ENCODE data around the gene EEF1AKMT4. TPM values are rescaled to one million over a fixed set of nuclear protein-coding genes. Genes with fewer than 3 reads are reported as not detected.
A peak's percentile ranks its signal among the peaks of the same experiment; 100 is the strongest.

Gene EEF1AKMT4
- total RNA-seq, 1 experiment from 2014 or later: 8.1 TPM

DNA sequence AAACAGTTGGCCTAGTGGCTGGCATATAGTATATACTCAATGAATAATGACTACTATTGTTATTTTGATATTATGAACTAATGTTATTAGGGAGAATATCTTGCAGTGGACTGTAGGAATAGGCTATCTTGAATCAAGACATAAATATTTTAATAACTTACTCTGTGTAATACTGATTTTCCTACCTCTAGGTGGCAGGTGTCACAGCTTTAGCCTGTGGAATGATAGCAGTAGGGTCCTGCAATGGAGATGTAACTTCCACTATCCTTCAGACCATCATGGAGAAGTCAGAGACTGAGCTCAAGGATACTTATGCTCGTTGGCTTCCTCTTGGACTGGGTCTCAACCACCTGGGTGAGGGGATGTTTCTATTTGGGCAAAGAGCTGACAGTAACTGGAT is 56.1 kb downstream of the EEF1AKMT4 start:
- DNase-seq: no peak
- WGBS (ENCODE audit: extremely low coverage, insufficient read length, low lambda C conversion rate): no CpG with 5 or more reads among the region's 1 CpG
- H3K4me3 Mint-ChIP-seq: no peak overlapping the region
- Histone ChIP-seq H4K5ac (ENCODE audit: insufficient read length, low read depth, low read length) (no peak overlapping the region), H3K9me3 (ENCODE audit: control insufficient read depth, low read depth, low read length) (no peaks in the 10 kb centered on the region), H3K9ac (ENCODE audit: extremely low read depth, insufficient read length, low read length) (no peak overlapping the region), H3K56ac (ENCODE audit: insufficient read length, low read depth, low read length) (no peak overlapping the region), H3K4me2 (ENCODE audit: insufficient read depth, insufficient read length, low read length) (no peak overlapping the region), H2BK20ac (ENCODE audit: low read depth, low read length, poor library complexity, severe bottlenecking) (no peak overlapping the region), H2BK12ac (ENCODE audit: insufficient read length, low read depth, low read length) (no peak overlapping the region), H3K4me1 (ENCODE audit: insufficient read depth, low read length) (no peaks in the 10 kb centered on the region), H2AFZ (ENCODE audit: low read length) (no peak overlapping the region), H3T11ph (ENCODE audit: low read length) (no peak overlapping the region), H2AK5ac (ENCODE audit: insufficient read length, low read length) (no peak overlapping the region), H3K4ac (ENCODE audit: low read depth, low read length) (no peak overlapping the region), H2BK120ac (ENCODE audit: low read depth, low read length, poor library complexity, severe bottlenecking) (no peak overlapping the region), H2BK5ac (ENCODE audit: insufficient read length, low read length) (no peak overlapping the region), H4K20me1 (ENCODE audit: control insufficient read depth, insufficient read depth, insufficient read length) (peaks cover 2% of the 10 kb centered on the region), H3K23me2 (ENCODE audit: insufficient read length, low read depth, low read length, poor library complexity, severe bottlenecking) (no peaks in the 10 kb centered on the region), H3K79me2 (ENCODE audit: insufficient read depth, low read length) (no peaks in the 10 kb centered on the region), H3K27me3 (ENCODE audit: insufficient read depth, low read length) (no peaks in the 10 kb centered on the region), H3K23ac (ENCODE audit: insufficient read length, low read depth, low read length) (no peak overlapping the region), H3K27ac (ENCODE audit: insufficient read length, low read depth, low read length) (no peak overlapping the region), H4K8ac (replicated peaks; ENCODE audit: insufficient read length, low read depth, low read length) (no peak overlapping the region), H3K14ac (ENCODE audit: insufficient read depth, low read length) (no peak overlapping the region), H3K18ac (ENCODE audit: insufficient read length, low read depth, low read length) (no peak overlapping the region), H4K91ac (ENCODE audit: insufficient read length, low read depth, low read length) (no peak overlapping the region), H2BK15ac (ENCODE audit: low read depth, low read length) (no peak overlapping the region), H3K79me1 (ENCODE audit: insufficient read depth, low read depth, low read length, poor library complexity, severe bottlenecking) (no peaks in the 10 kb centered on the region)
- no peaks in the 10 kb centered on the region; a peak in 1 of 5 replicates for H3K9me3 Mint-ChIP-seq
- peaks cover 77 to 95% (median 87%) of the 10 kb centered on the region in 3 experiments for H3K36me3 Mint-ChIP-seq (ENCODE audit: insufficient read depth in 1 of 3, low read depth in 3 of 3)
- H3K4me1 Mint-ChIP-seq: peaks cover 0 to 1% of the 10 kb centered on the region in 2 experiments; a peak in 2 of 4 replicates
- no peak overlapping the region for H3K27ac Mint-ChIP-seq
- TF ChIP-seq CTCF (conservative IDR thresholded peaks at IDR 0.05): peak; percentile 54
- no peaks in the 10 kb centered on the region for H3K27me3 Mint-ChIP-seq (ENCODE audit: low read depth)
